ENCODE data around the gene SLC39A11. TPM values are rescaled to one million over a fixed set of nuclear protein-coding genes. Genes with fewer than 3 reads are reported as not detected.

The SLC39A11 gene
- total and polyA plus RNA-seq, 2 of the 13 experiments (the other 11 are each of a cell fraction or from before 2014, with no cell fraction given), result 17.2 to 31.5 TPM

DNA sequence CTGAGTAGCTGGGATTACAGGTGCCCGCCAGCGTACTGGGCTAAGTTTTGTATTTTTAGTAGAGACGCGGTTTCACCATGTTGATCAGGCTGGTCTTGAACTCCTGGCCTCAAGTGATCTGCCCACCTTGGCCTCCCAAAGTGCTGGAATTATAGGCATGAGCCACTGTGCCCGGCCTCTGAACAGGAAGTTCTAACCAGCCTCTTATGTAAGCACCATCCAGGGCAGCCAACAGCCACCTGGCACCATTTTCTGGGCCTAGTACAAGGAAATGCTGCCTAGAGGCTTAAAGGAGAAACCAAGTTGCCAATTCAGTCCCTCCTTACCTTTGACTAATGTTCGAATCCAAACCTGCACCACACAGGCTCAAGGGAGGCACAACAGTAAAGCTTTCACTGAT lies 8.5 kb upstream of the SLC39A11 start:
- intact Hi-C loops (cut with micrococcal nuclease; ENCODE audit: unreplicated experiment) (no loop called here), in situ Hi-C loops (cut with HindIII; ENCODE audit: extremely low pct_ligation_motif_present, low pct_unique_long_range_greater_than_20kb) (no loop called here)
- no TSS peak for BruUV-seq (replicated peaks)
- H3K4me1 ChIP-seq (ENCODE audit: insufficient read depth, low read length), result no peaks in the 10 kb centered on the region
- no peaks in the 10 kb centered on the region for H4K20me1 ChIP-seq (ENCODE audit: insufficient read depth, low read length)
- H3K9ac ChIP-seq (ENCODE audit: insufficient read depth, low read depth, low read length), result no peak overlapping the region
- no peaks in the 10 kb centered on the region for H3K36me3 ChIP-seq (replicated peaks in 1 of 2; ENCODE audit: control insufficient read depth in 1 of 2, insufficient read depth in 2 of 2, low read length in 2 of 2)
- TF ChIP-seq, protein P1, sequence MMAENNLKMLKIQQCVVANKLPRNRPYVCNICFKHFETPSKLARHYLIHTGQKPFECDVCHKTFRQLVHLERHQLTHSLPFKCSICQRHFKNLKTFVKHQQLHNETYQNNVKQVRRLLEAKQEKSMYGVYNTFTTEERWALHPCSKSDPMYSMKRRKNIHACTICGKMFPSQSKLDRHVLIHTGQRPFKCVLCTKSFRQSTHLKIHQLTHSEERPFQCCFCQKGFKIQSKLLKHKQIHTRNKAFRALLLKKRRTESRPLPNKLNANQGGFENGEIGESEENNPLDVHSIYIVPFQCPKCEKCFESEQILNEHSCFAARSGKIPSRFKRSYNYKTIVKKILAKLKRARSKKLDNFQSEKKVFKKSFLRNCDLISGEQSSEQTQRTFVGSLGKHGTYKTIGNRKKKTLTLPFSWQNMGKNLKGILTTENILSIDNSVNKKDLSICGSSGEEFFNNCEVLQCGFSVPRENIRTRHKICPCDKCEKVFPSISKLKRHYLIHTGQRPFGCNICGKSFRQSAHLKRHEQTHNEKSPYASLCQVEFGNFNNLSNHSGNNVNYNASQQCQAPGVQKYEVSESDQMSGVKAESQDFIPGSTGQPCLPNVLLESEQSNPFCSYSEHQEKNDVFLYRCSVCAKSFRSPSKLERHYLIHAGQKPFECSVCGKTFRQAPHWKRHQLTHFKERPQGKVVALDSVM (CRISPR knock-in tag; IDR thresholded peaks at IDR 0.05), result no peak
- H3K79me2 ChIP-seq (ENCODE audit: insufficient read depth, low read length), result no peaks in the 10 kb centered on the region
- peaks cover 4% of the 10 kb centered on the region; the same call in 1 of the 2 replicates for H3K9me3 ChIP-seq (ENCODE audit: low read length)
- 65% methylated on average over 6 of the region's 6 CpGs for WGBS (ENCODE audit: low lambda C conversion rate)
- H3K4me2 ChIP-seq (ENCODE audit: low read depth, low read length), result no peak overlapping the region
- DNase-seq (ENCODE audit: low spot score) (no peak), ATAC-seq (no peak), FAIRE-seq (no peak)
- POLR2A ChIA-PET, result no interaction called here
- H3K27ac ChIP-seq (ENCODE audit: extremely low read length, insufficient read depth, low read length), result no peak overlapping the region
- CTCF ChIA-PET (ENCODE audit: low intra/inter-chr PET ratio, low total read pairs), result no interaction called here
- no peak overlapping the region for H3K4me3 ChIP-seq (replicated peaks in 1 of 3; ENCODE audit: insufficient read depth in 1 of 3, low read depth in 2 of 3, low read length in 3 of 3)
- H3K27me3 ChIP-seq (ENCODE audit: control insufficient read depth in 1 of 2, insufficient read depth in 2 of 2, low read length in 2 of 2), result peaks cover 0 to 37% of the 10 kb centered on the region in 2 experiments; a peak in 2 of 5 replicates
- no peak overlapping the region for H2AFZ ChIP-seq (ENCODE audit: low read length)

DNA sequence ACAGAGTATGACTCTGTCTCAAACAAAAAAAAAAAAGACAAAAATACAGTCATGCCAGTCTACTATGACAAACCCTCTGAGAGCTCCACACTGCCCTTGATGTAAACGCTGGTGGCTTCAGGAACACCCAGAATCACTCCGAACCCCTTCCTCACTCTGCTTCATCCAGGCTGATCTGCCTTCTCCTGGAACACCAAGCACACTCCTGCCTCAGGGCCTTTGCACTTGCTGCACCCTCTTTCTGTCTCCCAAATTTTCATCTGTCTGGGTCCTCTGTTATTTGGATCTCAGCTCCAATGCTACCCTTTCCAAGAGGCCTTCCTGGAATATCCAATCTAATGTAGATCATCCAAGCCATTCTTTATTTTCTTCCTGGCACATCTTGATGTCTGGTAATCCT lies 7.9 kb upstream of the SLC39A11 start:
- H3K4me1 ChIP-seq (ENCODE audit: insufficient read depth, low read length), result no peaks in the 10 kb centered on the region
- H2AFZ ChIP-seq (ENCODE audit: low read length), result no peak overlapping the region
- FAIRE-seq (no peak), ATAC-seq (no peak), DNase-seq (ENCODE audit: low spot score) (no peak)
- H3K79me2 ChIP-seq (ENCODE audit: insufficient read depth, low read length), result no peaks in the 10 kb centered on the region
- peaks cover 4% of the 10 kb centered on the region; the same call in 1 of the 2 replicates for H3K9me3 ChIP-seq (ENCODE audit: low read length)
- H3K36me3 ChIP-seq (replicated peaks in 1 of 2; ENCODE audit: control insufficient read depth in 1 of 2, insufficient read depth in 2 of 2, low read length in 2 of 2), result no peaks in the 10 kb centered on the region
- in situ Hi-C loops (cut with HindIII; ENCODE audit: extremely low pct_ligation_motif_present, low pct_unique_long_range_greater_than_20kb), result no loop called here
- H3K9ac ChIP-seq (ENCODE audit: insufficient read depth, low read depth, low read length), result no peak overlapping the region
- CTCF ChIA-PET (ENCODE audit: low intra/inter-chr PET ratio, low total read pairs), result no interaction called here
- POLR2A ChIA-PET, result no interaction called here
- peaks cover 0 to 44% of the 10 kb centered on the region in 2 experiments; a peak in 2 of 5 replicates for H3K27me3 ChIP-seq (ENCODE audit: control insufficient read depth in 1 of 2, insufficient read depth in 2 of 2, low read length in 2 of 2)
- no peak overlapping the region for H3K4me2 ChIP-seq (ENCODE audit: low read depth, low read length)
- no peak overlapping the region for H3K4me3 ChIP-seq (replicated peaks in 1 of 3; ENCODE audit: insufficient read depth in 1 of 3, low read depth in 2 of 3, low read length in 3 of 3)
- intact Hi-C loops (cut with micrococcal nuclease; ENCODE audit: unreplicated experiment), result no loop called here
- H4K20me1 ChIP-seq (ENCODE audit: insufficient read depth, low read length), result no peaks in the 10 kb centered on the region
- 75% methylated on average over 2 of the region's 2 CpGs for WGBS (ENCODE audit: low lambda C conversion rate)
- no TSS peak for BruUV-seq (replicated peaks)
- H3K27ac ChIP-seq (ENCODE audit: extremely low read length, insufficient read depth, low read length), result no peak overlapping the region
- no peak for TF ChIP-seq HDAC2 (CRISPR knock-in tag; IDR thresholded peaks at IDR 0.05)
- peak; percentile 32; the same call in 1 of the 2 replicates for TF ChIP-seq ZMYM3 (CRISPR knock-in tag; IDR thresholded peaks at IDR 0.05)

Data from HepG2 (cell line).